Endothelial cell of hepatic sinusoid (primary cell): ENCODE data around the gene NINJ2.

Experiments used
- in situ Hi-C: cut with HindIII; loops from 2 replicates; pipeline ENCODE4 v1.10.0; 2017; ENCODE audit warnings: low sequenced_read_pairs

NINJ2 gene

DNA sequence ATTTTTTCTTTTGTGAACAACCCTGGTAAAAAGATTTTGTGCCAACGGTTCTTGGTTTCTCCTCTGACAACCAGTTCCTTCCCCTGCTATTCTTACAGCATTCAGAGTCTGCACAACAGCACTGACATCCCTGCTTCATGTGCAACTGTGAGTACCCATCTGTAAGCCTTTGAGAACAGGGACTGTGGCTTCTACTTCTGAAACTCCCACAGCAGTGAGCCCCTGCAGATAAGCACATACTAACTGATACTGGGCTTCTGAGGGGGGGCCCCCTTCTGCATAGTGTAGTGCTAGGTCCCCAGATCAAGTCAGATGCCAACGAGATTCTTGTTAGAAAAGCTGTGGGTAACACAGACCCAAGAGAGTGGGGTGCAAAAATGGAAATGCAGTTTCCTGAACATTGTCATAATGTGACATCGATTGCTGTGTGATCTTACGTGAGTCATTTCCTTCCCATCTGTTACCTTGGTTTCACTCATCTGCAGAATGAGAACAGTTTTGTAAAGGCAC, 11.1 kb upstream of the NINJ2 start:
- in situ Hi-C loops, result no loop called here

DNA sequence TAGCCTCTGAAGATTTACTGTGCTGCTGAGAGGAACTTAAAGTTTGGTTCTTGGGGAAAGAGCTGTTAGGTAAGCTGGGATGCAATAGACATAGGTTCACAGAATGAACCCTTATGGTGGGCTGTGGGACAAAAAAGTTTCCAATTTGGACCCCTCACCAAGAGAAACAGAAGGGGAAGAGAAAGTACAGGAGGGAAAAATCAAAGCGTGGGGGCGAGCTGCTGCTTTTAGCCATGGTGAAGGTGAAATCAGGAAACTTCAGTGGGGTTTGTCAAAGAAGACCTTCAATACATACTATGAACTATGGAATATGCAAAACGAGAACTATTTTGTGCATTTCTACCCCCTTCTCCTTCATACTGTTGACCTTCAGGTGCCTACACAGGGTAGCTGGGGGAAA, 10.6 kb upstream of the NINJ2 start:
- in situ Hi-C loops, result no loop called here

DNA sequence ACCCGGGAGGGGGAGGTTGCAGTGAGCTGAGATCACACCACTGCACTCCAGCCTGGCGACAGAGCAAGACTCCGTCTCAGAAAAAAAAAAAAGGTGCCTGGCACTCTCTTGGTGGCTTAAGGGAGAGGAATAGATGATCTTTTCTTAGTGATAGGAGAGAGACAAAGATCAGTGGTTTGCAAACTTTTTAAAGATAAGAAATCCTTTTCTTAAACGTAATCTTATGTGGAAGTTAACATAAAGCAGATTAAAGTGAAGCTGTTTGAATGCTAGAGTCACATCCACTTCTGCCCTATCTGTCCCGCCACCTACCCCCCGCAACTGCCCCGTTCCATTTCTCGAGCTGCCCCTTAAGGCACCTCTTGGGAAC, 6.3 kb upstream of the NINJ2 start:
- in situ Hi-C loops, result loop anchor here (5.0 kb wide), 1 partner anchor 148 kb away; no protein-coding TSS in a partner anchor

DNA sequence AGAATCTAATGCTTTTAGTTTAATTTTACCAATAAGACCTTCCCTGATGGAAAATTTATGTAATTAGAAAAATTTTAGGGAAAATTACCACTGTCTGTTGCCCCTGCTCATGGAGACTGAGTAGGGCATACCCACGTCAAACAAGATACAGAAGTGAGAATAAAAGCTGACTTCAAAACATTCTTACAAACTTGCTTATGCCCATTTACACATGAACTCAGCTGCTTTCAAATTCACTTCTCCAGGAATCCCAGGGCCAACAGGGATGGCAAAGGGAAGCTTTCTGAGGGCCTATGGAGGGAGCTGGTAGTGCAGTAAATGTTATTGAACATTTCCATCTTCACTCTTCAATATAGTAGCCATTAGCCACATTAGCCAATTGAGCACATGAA, 4.8 kb upstream of the NINJ2 start:
- in situ Hi-C loops, result loop anchor here (5.0 kb wide), 1 partner anchor 149 kb away; no protein-coding TSS in a partner anchor

DNA sequence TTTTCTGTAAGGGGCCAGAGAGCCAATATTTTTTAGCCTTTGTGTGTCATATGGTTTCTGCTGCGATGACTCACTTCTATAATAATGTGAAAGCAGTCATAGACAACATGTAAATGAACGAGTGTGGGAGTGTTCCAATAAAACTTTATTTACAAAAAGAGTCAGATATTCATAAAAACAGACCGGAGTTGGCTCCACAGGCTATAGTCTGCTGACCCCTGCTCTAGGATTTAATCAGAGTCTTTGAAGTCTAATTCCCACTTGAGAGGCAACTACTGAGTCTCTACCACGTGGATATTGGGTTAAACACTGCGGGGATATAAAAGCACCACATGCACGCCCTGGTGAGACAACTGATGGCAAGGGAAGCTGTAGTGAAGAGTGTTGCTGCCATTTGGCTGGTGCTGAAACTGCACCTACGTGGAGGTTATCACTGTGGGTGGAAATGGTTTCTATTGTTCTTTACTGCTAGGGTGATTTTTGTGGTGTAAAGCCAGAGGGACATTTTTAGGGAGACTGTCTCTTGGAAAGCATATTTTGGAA, 3.6 kb upstream of the NINJ2 start:
- in situ Hi-C loops, result loop anchor here (5.0 kb wide), 1 partner anchor 150 kb away; no protein-coding TSS in a partner anchor

DNA sequence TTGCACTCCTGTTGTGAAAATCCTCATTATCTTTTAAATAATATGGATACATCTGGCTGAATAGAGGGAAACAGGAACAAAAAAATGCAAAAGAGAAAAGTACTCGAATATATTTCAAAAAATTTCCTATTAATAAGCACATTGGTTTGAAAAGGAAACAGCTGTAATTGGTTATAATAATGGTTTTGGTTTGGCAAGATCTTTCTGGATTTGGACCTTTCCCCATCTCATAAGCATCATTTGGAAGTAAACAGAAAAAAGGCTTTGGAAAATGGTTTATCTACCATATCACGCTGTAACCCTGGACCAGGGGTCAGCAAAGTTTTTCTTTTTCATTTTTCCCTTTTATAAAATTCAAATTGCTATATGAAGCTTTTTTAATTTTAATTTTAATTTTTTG, 2.8 kb upstream of the NINJ2 start:
- in situ Hi-C loops, result loop anchor here (5.0 kb wide), 1 partner anchor 151 kb away; no protein-coding TSS in a partner anchor

GRCh38 chr12:664779-665092, 1.5 kb upstream of the NINJ2 start:
- in situ Hi-C loops, result loop anchor here (5.0 kb wide), 1 partner anchor 153 kb away; no protein-coding TSS in a partner anchor

DNA sequence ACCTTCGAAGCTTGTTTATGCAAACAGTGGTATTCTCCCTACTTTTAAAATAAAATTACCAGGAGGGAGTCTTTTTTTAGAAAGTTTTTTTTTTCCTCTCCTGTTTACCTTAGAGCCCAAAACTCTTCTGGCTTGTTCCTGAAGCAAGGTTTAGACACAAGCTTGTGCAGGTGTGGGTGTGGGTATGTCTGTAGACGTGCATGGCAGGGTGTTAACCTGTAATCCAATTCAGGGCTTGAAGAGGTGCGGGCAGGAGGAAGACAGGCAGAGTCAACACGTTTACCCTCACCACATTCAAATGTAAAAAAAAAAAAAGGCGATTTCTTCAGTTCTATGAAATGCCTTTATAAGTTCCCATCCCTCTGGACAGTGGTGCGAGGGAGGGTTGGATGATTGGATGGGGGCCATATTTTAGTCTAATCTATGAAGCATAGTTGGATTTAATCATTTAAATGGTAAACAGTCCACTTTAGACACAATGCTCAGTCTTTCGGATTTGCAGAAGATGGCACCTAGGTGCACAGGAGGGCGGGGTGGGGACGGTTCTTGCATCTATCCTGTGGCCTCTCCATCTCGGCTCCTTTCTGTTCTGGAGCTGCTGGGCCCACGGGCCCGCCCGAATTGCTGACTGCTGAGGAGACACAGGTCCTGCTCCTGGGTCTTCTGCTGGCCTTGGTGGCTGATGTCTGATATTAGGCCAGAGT, 982 bp upstream of the NINJ2 start:
- in situ Hi-C loops, result no loop called here

- in situ Hi-C loops, result no loop called here
These were observed 516 bp downstream of the NINJ2 start for GRCh38 chr12:662566-663292.

DNA sequence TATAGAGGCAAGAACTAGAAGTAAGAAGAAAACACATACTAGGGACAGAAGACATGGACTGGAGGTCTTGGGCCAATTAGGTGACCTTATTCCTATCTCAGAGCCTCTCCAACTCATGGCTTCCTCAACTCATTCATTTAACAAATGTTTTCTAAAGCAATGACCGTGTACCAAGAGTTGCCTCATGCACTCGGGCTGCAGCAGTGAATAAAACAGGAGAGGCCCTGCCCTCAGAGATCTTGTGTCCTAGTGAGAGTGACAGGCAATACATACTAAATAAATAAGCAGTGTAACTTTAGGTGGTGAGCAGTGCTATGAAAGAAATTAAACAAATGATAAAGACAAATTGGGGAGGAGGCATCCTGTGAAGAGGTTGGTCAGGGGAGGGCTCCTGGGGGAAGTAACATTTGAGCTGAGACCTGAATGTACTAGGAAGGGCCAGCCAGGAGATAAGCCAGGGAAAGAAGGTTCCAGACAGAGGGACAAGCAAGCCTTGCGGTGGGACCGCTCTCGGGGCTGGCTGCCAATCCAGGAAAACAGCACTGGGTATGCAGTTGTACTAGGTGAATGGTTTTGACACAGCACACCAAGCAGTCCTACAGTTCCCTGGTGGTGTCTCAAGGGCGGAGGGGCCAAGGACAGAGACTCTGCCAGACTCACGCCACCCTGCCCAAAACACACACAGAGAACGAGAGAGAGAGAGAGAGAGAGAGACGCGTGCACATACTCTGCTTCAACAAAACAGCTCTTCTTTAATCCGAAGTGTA, 1.3 kb downstream of the NINJ2 start:
- in situ Hi-C loops, result no loop called here

- in situ Hi-C loops, result no loop called here
These were observed 4.1 kb downstream of the NINJ2 start for GRCh38 chr12:659090-659683.

- in situ Hi-C loops, result no loop called here
These were observed 12.3 kb downstream of the NINJ2 start for GRCh38 chr12:650983-651382.

GRCh38 chr12:647385-648085, 15.7 kb downstream of the NINJ2 start:
- in situ Hi-C loops, result no loop called here

DNA sequence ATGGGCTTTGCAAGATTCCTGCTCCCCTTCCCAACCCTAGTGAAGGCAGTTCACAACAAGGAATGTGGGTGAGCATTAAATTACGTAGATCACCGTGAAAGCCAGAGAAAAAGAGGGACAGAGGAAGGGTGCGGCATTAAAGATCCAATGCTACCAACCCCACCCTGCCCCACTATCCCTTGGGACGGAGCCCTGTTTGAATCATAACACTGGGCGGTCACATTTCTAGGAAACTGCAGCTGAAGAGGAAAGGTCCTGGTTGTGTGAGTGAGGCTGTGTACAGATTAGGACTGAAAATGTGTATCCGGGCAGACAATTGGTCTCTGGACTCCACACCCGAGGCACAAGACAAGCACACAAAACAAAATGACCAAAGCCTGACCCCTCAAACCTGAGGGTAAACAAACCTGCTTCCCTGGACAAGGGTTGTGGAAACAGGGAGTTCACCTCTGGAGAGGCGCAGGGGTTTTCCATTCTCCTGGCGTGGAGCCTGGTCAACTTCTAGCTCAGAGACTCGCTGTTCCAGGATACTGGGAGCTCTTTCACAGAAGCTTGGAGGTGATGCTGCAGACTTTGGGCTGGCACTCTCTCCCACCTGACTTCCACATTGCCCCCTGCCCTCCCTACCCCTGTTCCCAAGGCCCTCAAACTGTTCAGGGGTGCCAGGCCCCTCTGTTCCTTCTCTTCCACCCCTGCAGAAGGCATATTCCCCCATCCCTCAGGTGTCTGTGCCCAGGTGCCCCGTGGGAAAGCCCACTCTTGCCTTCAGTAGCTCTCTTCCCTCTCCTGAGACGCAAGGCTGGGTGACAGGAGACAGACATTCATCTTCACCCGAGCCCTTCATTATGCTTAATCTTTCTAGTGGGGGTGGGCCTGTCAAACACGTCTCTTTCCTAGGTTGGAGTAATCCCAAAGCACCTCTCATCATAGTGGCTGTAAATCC, 16.5 kb downstream of the NINJ2 start:
- in situ Hi-C loops, result no loop called here

DNA sequence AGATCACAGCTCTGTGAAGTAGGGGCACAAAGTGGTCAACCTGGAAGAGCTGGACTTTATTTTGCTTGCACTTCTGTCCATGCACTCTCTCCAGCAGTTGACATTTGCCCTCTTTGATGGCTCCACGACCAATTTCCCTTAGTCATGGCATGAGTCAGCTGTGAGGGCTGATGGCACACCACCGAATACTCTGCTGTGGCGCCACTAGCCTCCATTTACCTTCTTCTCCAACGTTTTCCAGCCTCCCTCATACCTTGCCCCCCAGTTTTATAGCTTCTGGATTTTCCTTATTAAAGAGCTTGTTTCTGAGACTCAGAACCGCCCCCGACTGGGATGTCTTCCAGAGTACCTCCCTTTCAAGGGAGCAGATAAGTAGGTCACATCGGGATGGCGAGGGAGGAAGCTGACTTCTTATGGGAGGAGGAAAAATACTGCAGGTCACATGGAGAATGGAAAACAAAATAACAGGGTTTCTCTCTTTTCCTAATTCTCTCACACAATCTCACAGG, 17.6 kb downstream of the NINJ2 start:
- in situ Hi-C loops, result no loop called here

DNA sequence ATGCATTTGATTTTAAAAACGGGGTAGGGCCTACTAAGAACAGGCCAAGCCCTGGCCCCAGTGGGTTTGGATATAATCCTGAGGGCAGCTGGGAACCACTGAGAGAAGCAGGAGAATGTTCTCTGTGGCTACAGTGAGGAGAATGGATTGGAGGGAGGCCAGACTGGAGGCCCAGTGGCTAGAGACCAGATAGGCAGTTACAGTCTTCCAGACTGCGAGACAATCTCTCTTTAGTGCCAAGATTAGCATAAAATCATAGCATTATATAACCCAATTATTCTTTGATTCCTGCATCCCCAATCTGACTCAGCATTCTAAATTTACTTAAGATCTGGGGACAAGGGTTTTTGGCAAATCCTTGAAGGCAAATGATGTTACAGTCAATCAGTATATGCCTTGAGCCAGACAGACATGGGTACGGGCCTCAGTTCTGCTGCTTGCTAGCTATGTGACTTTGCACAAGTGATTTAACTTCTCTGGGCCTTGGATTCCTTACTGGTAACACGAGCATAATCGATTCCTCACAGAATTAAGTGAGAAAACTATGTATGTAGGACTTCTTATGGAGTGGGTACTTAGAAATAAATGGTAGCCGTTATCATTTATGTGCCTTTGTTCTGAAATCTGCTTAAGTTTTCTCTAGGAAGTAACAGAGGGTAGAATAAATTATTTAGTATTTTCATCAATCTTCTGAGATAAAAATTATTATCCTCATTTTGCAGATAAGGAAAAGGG, 18.3 kb downstream of the NINJ2 start:
- in situ Hi-C loops, result no loop called here

DNA sequence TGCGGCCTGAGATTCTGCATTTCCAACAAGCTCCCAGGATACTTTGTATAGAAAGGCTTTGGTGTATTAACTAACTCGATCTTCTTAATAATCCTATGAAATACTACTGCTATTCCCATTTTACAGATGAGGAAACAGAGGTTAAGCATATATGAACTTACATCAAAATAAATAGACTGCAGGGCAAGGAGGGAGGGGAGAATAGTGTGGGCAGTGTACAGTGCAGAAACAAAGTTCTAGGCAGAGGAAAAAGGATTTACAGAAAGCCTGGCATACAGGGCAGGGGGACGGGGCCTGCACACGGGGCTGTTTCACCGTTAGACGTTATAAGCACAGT, 19.0 kb downstream of the NINJ2 start:
- in situ Hi-C loops, result no loop called here
